ENCODE data around the gene PIK3CD. TPM values are rescaled to one million over a fixed set of nuclear protein-coding genes. Genes with fewer than 3 reads are reported as not detected.

The PIK3CD gene
- total and polyA plus RNA-seq, 2 of the 4 experiments (the other 2 are of a cell fraction), result 5.0 to 12.1 TPM

DNA sequence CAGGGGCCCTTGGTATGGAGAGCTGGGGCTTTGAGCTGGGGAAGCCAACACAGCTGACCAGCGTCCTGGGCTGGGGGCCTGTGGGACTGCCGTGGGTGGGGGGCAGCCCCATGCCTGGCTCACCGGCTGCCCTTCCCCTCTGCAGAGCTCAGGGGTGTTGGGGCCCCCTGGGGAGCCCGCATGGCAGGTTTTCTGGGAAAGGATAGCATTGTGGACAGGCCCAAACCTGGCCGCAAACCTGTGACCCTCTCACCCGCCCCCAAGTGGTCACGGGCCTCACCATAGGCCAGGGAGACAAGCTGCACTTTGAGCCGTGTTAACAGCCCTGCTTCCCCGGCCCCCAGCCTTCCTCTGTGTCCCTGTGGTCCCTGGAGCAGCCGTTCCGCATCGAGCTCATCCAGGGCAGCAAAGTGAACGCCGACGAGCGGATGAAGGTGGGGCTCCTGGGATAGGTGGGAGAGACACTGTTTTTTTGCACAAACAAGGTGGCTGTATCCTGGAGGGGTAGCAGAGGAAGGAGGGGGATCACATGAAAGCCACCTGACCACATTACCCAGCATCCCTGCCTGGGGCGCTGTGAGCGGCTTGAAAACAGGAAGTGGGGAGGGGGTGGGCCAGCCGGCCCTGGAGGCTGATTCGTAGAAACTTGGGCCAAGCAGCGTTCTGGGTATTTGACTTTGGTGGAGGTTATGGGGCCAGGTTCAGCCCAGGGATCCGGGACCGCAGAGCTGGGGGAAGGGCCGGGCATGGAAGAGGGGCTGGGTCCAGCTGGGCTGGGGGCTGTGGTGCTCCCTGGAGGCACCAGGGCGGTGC, 65.9 kb downstream of the PIK3CD start:
- Histone ChIP-seq H4K5ac (ENCODE audit: low read depth, low read length) (no peak overlapping the region), H2BK15ac (ENCODE audit: low read depth, low read length) (no peak overlapping the region), H3K9ac (ENCODE audit: low read depth, low read length) (no peak overlapping the region), H3K14ac (replicated peaks; ENCODE audit: low read depth, low read length) (no peak overlapping the region), H2BK20ac (ENCODE audit: low read depth, low read length) (no peak overlapping the region), H3K9me1 (ENCODE audit: insufficient read depth, low read length) (peaks cover 6% of the 10 kb centered on the region; the same call in 1 of the 2 replicates), H3K4me1 (ENCODE audit: control insufficient read depth, insufficient read depth, low read length) (peaks cover 3% of the 10 kb centered on the region), H2BK120ac (ENCODE audit: low read depth, low read length) (peak overlapping the region; percentile 77; the same call in 1 of the 2 replicates), H3K56ac (ENCODE audit: extremely low read depth, insufficient read depth, low read length) (no peak overlapping the region), H4K91ac (ENCODE audit: insufficient read depth, low read depth, low read length) (no peak overlapping the region), H3K4ac (ENCODE audit: low read depth, low read length) (peak overlapping the region; percentile 33; the same call in 1 of the 2 replicates), H3K4me3 (ENCODE audit: insufficient read depth, low read depth, low read length) (no peak overlapping the region), H3K4me2 (ENCODE audit: low read depth, low read length) (no peak overlapping the region), H3K18ac (ENCODE audit: low read depth, low read length) (no peak overlapping the region), H3K36me3 (ENCODE audit: control insufficient read depth, insufficient read depth, low read length) (peaks cover 29% of the 10 kb centered on the region), H2AK5ac (ENCODE audit: low read depth, low read length) (peak overlapping the region; percentile 4), H2AFZ (replicated peaks; ENCODE audit: low read length, poor library complexity) (no peak overlapping the region), H4K8ac (ENCODE audit: low read depth in 2 of 2, low read length in 2 of 2) (no peak overlapping the region), H2BK5ac (ENCODE audit: low read depth, low read length, poor library complexity, severe bottlenecking) (no peak overlapping the region), H3K27ac (ENCODE audit: insufficient read depth, low read length) (no peak overlapping the region), H2AK9ac (replicated peaks; ENCODE audit: low read depth, low read length, poor library complexity) (no peak overlapping the region), H3K79me1 (ENCODE audit: low read depth in 1 of 2, low read length in 2 of 2) (no peaks in the 10 kb centered on the region; a peak in 2 of 4 replicates), H3K23ac (ENCODE audit: low read depth, low read length) (no peak overlapping the region), H3K9me3 (ENCODE audit: control insufficient read depth, insufficient read depth, low read length) (no peaks in the 10 kb centered on the region), H3K27me3 (ENCODE audit: control insufficient read depth, insufficient read depth, low read length) (no peaks in the 10 kb centered on the region), H4K20me1 (ENCODE audit: insufficient read depth, low read length) (peaks cover 2% of the 10 kb centered on the region; the same call in 1 of the 2 replicates)
- 67% methylated on average over 5 of the region's 25 CpGs; no CpG with 5 or more reads in 1 of the 2 experiments for WGBS, 2 experiments (ENCODE audit: extremely low coverage in 2 of 2, insufficient read length in 1 of 2)
- in situ Hi-C loops (cut with MboI; ENCODE audit: low sequenced_read_pairs), result no loop called here
- dilution Hi-C loops (cut with HindIII; ENCODE audit: low sequenced_read_pairs, unreplicated experiment), result no loop called here
- no TSS peak for BruUV-seq (replicated peaks)
- ChIA-PET CTCF (no interaction called here), POLR2A (ENCODE audit: unreplicated experiment) (no interaction called here)
- intact Hi-C loops (cut with micrococcal nuclease), result no loop called here
- DNase-seq (no peak), ATAC-seq (ENCODE audit: low read depth) (no peak)
- no peak for TF ChIP-seq CHD1 (IDR thresholded peaks at IDR 0.05; ENCODE audit: low read depth, low read length)
- no peak for TF ChIP-seq BHLHE40 (IDR thresholded peaks at IDR 0.05; ENCODE audit: low read depth, low read length)
- TF ChIP-seq, protein P1, sequence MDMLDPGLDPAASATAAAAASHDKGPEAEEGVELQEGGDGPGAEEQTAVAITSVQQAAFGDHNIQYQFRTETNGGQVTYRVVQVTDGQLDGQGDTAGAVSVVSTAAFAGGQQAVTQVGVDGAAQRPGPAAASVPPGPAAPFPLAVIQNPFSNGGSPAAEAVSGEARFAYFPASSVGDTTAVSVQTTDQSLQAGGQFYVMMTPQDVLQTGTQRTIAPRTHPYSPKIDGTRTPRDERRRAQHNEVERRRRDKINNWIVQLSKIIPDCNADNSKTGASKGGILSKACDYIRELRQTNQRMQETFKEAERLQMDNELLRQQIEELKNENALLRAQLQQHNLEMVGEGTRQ (IDR thresholded peaks at IDR 0.05; ENCODE audit: low read depth, low read length), result no peak
- TF ChIP-seq MAFK (IDR thresholded peaks at IDR 0.05; ENCODE audit: low read depth, low read length), result no peak
- no peak for TF ChIP-seq RCOR1 (IDR thresholded peaks at IDR 0.05; ENCODE audit: insufficient replicate concordance, low read length)
- TF ChIP-seq MAZ (IDR thresholded peaks at IDR 0.05; ENCODE audit: borderline replicate concordance, low read depth, low read length), result no peak
- no peak for TF ChIP-seq POLR2A (IDR thresholded peaks at IDR 0.05; ENCODE audit: low read depth, low read length)
- no peak for TF ChIP-seq NFE2L2 (IDR thresholded peaks at IDR 0.05; ENCODE audit: low read depth, low read length)
- TF ChIP-seq, protein P2, sequence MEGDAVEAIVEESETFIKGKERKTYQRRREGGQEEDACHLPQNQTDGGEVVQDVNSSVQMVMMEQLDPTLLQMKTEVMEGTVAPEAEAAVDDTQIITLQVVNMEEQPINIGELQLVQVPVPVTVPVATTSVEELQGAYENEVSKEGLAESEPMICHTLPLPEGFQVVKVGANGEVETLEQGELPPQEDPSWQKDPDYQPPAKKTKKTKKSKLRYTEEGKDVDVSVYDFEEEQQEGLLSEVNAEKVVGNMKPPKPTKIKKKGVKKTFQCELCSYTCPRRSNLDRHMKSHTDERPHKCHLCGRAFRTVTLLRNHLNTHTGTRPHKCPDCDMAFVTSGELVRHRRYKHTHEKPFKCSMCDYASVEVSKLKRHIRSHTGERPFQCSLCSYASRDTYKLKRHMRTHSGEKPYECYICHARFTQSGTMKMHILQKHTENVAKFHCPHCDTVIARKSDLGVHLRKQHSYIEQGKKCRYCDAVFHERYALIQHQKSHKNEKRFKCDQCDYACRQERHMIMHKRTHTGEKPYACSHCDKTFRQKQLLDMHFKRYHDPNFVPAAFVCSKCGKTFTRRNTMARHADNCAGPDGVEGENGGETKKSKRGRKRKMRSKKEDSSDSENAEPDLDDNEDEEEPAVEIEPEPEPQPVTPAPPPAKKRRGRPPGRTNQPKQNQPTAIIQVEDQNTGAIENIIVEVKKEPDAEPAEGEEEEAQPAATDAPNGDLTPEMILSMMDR (conservative IDR thresholded peaks at IDR 0.05; ENCODE audit: low read depth, low read length), result no peak
- TF ChIP-seq MXI1 (IDR thresholded peaks at IDR 0.05; ENCODE audit: borderline replicate concordance, low read depth, low read length), result no peak
- TF ChIP-seq RFX5 (IDR thresholded peaks at IDR 0.05; ENCODE audit: low read depth, low read length), result no peak
- TF ChIP-seq CEBPB (IDR thresholded peaks at IDR 0.05; ENCODE audit: low read depth, low read length), result no peak
- TF ChIP-seq RAD21 (IDR thresholded peaks at IDR 0.05; ENCODE audit: low read length), result no peak
- TF ChIP-seq, protein P3, sequence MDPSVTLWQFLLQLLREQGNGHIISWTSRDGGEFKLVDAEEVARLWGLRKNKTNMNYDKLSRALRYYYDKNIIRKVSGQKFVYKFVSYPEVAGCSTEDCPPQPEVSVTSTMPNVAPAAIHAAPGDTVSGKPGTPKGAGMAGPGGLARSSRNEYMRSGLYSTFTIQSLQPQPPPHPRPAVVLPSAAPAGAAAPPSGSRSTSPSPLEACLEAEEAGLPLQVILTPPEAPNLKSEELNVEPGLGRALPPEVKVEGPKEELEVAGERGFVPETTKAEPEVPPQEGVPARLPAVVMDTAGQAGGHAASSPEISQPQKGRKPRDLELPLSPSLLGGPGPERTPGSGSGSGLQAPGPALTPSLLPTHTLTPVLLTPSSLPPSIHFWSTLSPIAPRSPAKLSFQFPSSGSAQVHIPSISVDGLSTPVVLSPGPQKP (IDR thresholded peaks at IDR 0.05; ENCODE audit: borderline replicate concordance, low read depth, low read length), result no peak
- no peak for TF ChIP-seq FOS (IDR thresholded peaks at IDR 0.05; ENCODE audit: low read depth, low read length)

All from IMR-90 (cell line).